Muscle of leg (tissue), 11 donors: ENCODE data around the gene XYLT1. TPM values are rescaled to one million over a fixed set of nuclear protein-coding genes. Genes with fewer than 3 reads are reported as not detected.

Source experiments
- DNase-seq: peaks from one replicate; pipeline ENCODE4 v3.0.0; 2013
- H3K27ac ChIP-seq: one replicate; pipeline ENCODE4 v1.5.1; 2013; ENCODE audit warnings: mild to moderate bottlenecking, low read length, control low read depth
- H3K27me3 ChIP-seq: one replicate; pipeline ENCODE4 v1.6.1; 2013; ENCODE audit warnings: low read length; ENCODE audit not compliant: control insufficient read depth, insufficient read depth
- H3K36me3 ChIP-seq: one replicate; pipeline ENCODE4 v1.6.1; 2013; ENCODE audit warnings: low read length; ENCODE audit not compliant: control insufficient read depth, insufficient read depth
- H3K4me1 ChIP-seq: one replicate; pipeline ENCODE4 v1.6.1; 2013; ENCODE audit warnings: low read length; ENCODE audit not compliant: control insufficient read depth, insufficient read depth
- H3K4me3 ChIP-seq: one replicate; pipeline ENCODE4 v1.5.1; 2013; ENCODE audit warnings: low read length, control low read depth
- H3K9me3 ChIP-seq: replicated peaks from 2 replicates; pipeline ENCODE4 v1.6.1; 2013; ENCODE audit warnings: low read depth, low read length; ENCODE audit not compliant: control insufficient read depth
- WGBS: methylation state at CpG from one replicate; pipeline ENCODE4 v1.1.5; 2013; ENCODE audit warnings: missing lambda C conversion rate; ENCODE audit not compliant: insufficient coverage; 5-methylcytosine and 5-hydroxymethylcytosine counted together
- polyA plus RNA-seq, 8 donors: library from polyadenylated mRNA; unstranded; fragments of 120-200 nt; gene quantifications; one replicate each; pipeline versions ENCODE4 v1.2.1 to v1.2.3, GENCODE V29; 2013; ENCODE audit warnings: inconsistent platforms in 1 of 8, low replicate concordance in 1 of 8; ENCODE audit not compliant: insufficient read length in 8 of 8, insufficient read depth in 1 of 8
- total RNA-seq: library from RNA; stranded (reverse); fragments of 120-200 nt; gene quantifications from one replicate; pipeline ENCODE4 v1.2.4, GENCODE V29; 2013

Gene XYLT1
- total and polyA plus RNA-seq, 9 donors, result 4.3 to 9.7 (median 5.3) TPM

GRCh38 chr16:17354685-17355084 lies 116.1 kb downstream of the XYLT1 start:
- Histone ChIP-seq H3K9me3 (no peaks in the 10 kb centered on the region), H3K4me1 (peaks cover 23% of the 10 kb centered on the region), H3K27me3 (no peaks in the 10 kb centered on the region), H3K27ac (no peak overlapping the region), H3K36me3 (no peaks in the 10 kb centered on the region), H3K4me3 (no peak overlapping the region)
- no peak for DNase-seq
- 62% methylated on average over 3 of the region's 4 CpGs for WGBS

- DNase-seq, result no peak
- Histone ChIP-seq H3K27ac (no peak overlapping the region), H3K4me1 (peaks cover 21% of the 10 kb centered on the region), H3K9me3 (no peaks in the 10 kb centered on the region), H3K36me3 (no peaks in the 10 kb centered on the region), H3K27me3 (no peaks in the 10 kb centered on the region), H3K4me3 (no peak overlapping the region)
- WGBS, result 31% methylated on average over 6 of the region's 10 CpGs
These were observed 116.6 kb downstream of the XYLT1 start for GRCh38 chr16:17354141-17354601.

DNA sequence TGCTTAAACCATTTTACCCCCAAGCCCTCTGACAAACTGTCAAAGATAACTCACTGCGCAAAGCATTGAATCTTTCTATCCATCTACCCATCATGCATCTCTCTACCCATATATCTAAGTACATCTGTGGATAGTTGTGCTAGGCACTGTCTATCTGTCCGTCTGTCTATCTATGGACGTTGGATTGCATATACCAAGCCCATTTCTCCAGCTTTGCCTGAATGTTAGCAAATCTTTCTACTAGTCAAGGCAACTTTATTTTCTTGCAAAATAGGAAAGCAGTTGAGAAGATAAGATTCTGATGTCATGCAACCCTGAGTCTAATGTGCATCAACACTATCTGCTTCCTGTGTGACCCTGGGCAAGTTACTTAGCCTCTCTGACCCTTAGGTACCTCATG lies 117.2 kb downstream of the XYLT1 start:
- no peaks in the 10 kb centered on the region for H3K27me3 ChIP-seq
- DNase-seq, result no peak
- peaks cover 21% of the 10 kb centered on the region for H3K4me1 ChIP-seq
- no peak overlapping the region for H3K4me3 ChIP-seq
- WGBS, result 67% methylated on average over 1 of the region's 3 CpGs
- no peaks in the 10 kb centered on the region for H3K36me3 ChIP-seq
- H3K9me3 ChIP-seq, result no peaks in the 10 kb centered on the region
- no peak overlapping the region for H3K27ac ChIP-seq

DNA sequence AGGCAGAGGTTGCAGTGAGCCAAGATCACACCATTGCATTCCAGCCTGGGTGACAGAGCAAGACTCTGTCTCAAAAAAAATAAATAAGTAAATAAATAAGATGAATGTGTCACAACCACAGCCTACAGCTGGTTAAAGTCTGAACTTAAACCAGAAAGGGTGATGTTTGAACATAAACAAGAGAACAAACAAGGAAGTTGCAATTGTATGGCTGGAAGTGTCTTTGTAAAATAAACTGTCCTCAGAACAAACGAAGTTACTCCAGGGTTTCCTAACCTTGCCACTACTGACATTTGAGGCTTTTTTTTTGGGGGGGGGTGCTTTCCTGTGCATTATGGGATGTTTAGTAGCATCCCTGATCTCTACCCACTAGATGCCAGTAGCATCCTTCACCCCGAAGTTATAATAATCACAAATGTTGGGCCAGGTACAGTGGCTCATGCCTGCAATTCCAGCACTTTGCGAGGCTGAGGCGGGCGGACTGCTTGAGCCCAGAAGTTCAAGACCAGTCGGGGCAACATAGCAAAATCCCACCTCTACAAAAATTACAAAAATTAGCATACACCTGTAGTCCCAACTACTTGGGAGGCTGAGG lies 119.2 kb downstream of the XYLT1 start:
- Histone ChIP-seq H3K4me1 (peaks cover 36% of the 10 kb centered on the region), H3K9me3 (no peaks in the 10 kb centered on the region), H3K36me3 (no peaks in the 10 kb centered on the region), H3K27ac (no peak overlapping the region), H3K27me3 (no peaks in the 10 kb centered on the region), H3K4me3 (no peak overlapping the region)
- WGBS, result no CpG with 5 or more reads among the region's 6 CpGs
- DNase-seq, result no peak

GRCh38 chr16:17350207-17350606 lies 120.6 kb downstream of the XYLT1 start:
- Histone ChIP-seq H3K4me3 (no peak overlapping the region), H3K27me3 (no peaks in the 10 kb centered on the region), H3K36me3 (no peaks in the 10 kb centered on the region), H3K9me3 (no peaks in the 10 kb centered on the region), H3K27ac (no peak overlapping the region), H3K4me1 (peaks cover 41% of the 10 kb centered on the region)
- 85% methylated on average over 2 of the region's 4 CpGs for WGBS
- DNase-seq, result no peak

- Histone ChIP-seq H3K27ac (no peak overlapping the region), H3K27me3 (no peaks in the 10 kb centered on the region), H3K4me3 (no peak overlapping the region), H3K4me1 (peaks cover 38% of the 10 kb centered on the region), H3K9me3 (no peaks in the 10 kb centered on the region), H3K36me3 (no peaks in the 10 kb centered on the region)
- 98% methylated on average over 8 of the region's 11 CpGs for WGBS
- DNase-seq, result no peak
These were observed 121.9 kb downstream of the XYLT1 start for GRCh38 chr16:17348826-17349225.

- Histone ChIP-seq H3K27ac (no peak overlapping the region), H3K9me3 (no peaks in the 10 kb centered on the region), H3K4me1 (peaks cover 44% of the 10 kb centered on the region), H3K27me3 (no peaks in the 10 kb centered on the region), H3K4me3 (no peak overlapping the region), H3K36me3 (no peaks in the 10 kb centered on the region)
- 89% methylated on average over 3 of the region's 11 CpGs for WGBS
- no peak for DNase-seq
These were observed 122.5 kb downstream of the XYLT1 start for GRCh38 chr16:17348042-17348783.

DNA sequence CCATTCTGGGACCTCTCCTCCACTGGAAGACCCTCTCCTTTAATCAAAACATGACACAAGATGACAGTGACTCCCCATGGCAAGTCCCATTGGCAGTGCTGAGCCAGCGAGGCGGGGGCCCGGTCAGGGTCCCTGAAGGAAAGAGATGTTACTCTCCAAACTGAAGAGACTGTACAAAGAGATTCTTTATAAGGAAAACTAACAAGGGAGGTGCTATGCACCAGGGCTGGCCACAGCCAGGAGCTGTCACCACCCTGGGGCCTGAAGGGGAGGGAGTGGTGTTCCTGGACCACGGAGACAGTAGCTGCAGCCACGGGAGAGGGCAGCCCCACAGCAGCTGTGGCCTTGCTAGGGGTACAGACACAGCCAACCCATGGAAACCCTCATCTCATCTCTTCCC lies 123.1 kb downstream of the XYLT1 start:
- Histone ChIP-seq H3K27ac (peak overlapping the region; percentile 82), H3K4me3 (no peak overlapping the region), H3K4me1 (peaks cover 46% of the 10 kb centered on the region), H3K27me3 (no peaks in the 10 kb centered on the region), H3K9me3 (no peaks in the 10 kb centered on the region), H3K36me3 (no peaks in the 10 kb centered on the region)
- WGBS, result 0% methylated on average over 1 of the region's 5 CpGs
- no peak for DNase-seq

DNA sequence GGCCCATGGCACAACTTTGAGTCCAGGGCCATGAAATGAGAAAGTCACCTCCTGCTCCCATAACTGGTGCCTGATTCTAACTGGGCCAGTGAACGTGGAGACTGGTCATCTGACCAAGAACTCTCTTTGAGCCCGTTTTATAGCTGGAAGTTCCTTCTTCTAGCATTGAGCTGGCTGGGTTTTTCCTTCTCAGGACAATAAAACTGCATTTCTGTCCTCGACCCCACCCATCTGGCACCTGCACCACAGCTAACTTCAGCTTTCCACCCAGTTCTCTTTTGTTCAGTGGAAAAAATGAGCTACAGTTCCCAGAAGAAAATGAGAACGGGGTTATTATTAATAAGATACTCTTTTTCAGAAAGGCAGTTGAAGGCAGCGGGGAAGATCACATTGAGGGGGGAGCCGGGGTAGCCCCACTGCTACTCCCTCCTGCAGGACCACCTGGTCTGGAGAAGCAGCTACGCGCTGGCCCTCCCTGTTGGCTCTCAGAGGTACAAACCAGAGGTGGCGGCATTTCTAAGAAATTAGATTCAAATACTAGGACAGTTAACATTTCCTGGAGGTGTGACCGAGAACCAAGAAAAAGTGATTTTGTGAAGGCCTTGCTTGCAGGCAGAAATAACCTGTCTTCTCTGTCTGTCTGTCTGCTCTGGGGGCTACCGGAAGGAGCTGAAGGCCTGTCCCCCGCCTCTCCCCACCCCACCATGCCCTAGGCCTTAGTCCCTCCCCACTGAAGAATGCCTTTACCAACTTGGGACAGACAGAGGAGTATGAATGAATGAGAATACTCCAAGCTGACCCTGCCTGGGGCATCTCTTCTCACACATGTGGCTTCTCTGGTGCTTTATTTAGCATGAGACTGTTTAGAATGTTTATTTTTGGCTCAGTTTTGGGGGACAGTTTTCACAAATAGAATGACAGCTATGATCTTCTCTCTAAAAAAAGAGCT lies 123.9 kb downstream of the XYLT1 start:
- H3K27me3 ChIP-seq, result no peaks in the 10 kb centered on the region
- 15% methylated on average over 4 of the region's 12 CpGs for WGBS
- no peaks in the 10 kb centered on the region for H3K9me3 ChIP-seq
- H3K36me3 ChIP-seq, result no peaks in the 10 kb centered on the region
- H3K27ac ChIP-seq, result peak overlapping the region; percentile 82
- H3K4me1 ChIP-seq, result peaks cover 49% of the 10 kb centered on the region
- H3K4me3 ChIP-seq, result no peak overlapping the region
- DNase-seq, result peak; percentile 95

GRCh38 chr16:17345043-17345442 lies 125.7 kb downstream of the XYLT1 start:
- Histone ChIP-seq H3K27me3 (no peaks in the 10 kb centered on the region), H3K4me3 (no peak overlapping the region), H3K27ac (no peak overlapping the region), H3K4me1 (peaks cover 51% of the 10 kb centered on the region), H3K36me3 (no peaks in the 10 kb centered on the region), H3K9me3 (no peaks in the 10 kb centered on the region)
- 22% methylated on average over 5 of the region's 5 CpGs for WGBS
- DNase-seq, result peak; percentile 77
